Bronchial epithelial cell (primary cell): ENCODE measurements around the gene CLASP2. TPM values are rescaled to one million over a fixed set of nuclear protein-coding genes. Genes with fewer than 3 reads are reported as not detected.

ENCODE experiments used
- DNase-seq: peaks from one replicate; pipeline ENCODE4 v3.0.0-alpha.2; 2010; ENCODE audit warnings: low read depth
- FAIRE-seq: peaks from 2 replicates; lab custom pipeline; 2011; peaks lifted over from hg19 to GRCh38; lab: Jason Lieb, UNC
- H3K27me3 ChIP-seq: 2 replicates; pipeline ENCODE4 v1.5.1; 2011; ENCODE audit warnings: low read length; ENCODE audit not compliant: control insufficient read depth, insufficient read depth
- H3K36me3 ChIP-seq: 2 replicates; pipeline ENCODE4 v1.5.1; 2011; ENCODE audit warnings: low read length; ENCODE audit not compliant: control insufficient read depth, insufficient read depth
- H3K4me3 ChIP-seq: 2 replicates; pipeline ENCODE4 v1.5.1; 2011; ENCODE audit warnings: mild to moderate bottlenecking, low read depth, low read length, control low read depth
- CTCF ChIP-seq: IDR thresholded peaks from 2 replicates; pipeline ENCODE4 v1.5.1; 2011; ENCODE audit warnings: mild to moderate bottlenecking, moderate library complexity, low read length, control low read depth, inconsistent platforms; ENCODE audit not compliant: insufficient read depth, severe bottlenecking
- total RNA-seq: library from RNA; depleted of rRNA; stranded (reverse); fragments of >200 nt; gene quantifications from 2 replicates; pipeline ENCODE4 v1.2.1, GENCODE V29; 2014

The CLASP2 gene
- total RNA-seq, 1 donor from 2014 or later, result 43.4 TPM

DNA sequence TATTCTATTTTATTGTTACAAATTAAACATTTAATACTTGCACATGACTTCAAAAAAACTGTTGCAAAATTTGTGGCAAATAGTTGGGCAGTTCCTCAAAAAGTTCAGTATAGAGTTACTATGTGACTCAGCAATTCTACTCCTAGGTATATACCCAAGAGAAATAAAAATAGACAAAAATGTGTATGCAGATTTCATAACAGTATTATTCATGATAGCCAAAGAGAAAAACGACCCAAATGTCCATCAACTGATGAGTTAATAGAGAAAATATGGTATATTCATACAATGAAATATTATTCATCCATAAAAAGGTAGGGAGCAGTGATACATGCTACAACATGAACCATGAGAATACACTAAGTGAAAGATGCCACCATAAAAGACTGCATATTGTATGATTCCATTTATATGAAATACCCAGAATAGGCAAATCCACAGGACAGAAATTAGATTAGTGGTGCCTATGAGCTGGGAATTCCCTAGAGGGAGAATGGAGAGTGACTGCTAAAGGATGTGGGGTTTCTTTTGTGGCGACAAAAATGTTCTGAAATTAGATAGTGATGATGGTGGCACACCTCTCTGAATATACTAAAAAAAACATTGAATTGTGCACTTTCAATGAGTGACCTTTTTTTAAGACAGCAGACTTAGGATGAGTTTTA is 31.6 kb upstream of the CLASP2 start:
- DNase-seq, result peak; percentile 98
- no peak for FAIRE-seq
- no peaks in the 10 kb centered on the region for H3K36me3 ChIP-seq
- no peaks in the 10 kb centered on the region for H3K27me3 ChIP-seq
- no peak for TF ChIP-seq CTCF
- no peak overlapping the region for H3K4me3 ChIP-seq

DNA sequence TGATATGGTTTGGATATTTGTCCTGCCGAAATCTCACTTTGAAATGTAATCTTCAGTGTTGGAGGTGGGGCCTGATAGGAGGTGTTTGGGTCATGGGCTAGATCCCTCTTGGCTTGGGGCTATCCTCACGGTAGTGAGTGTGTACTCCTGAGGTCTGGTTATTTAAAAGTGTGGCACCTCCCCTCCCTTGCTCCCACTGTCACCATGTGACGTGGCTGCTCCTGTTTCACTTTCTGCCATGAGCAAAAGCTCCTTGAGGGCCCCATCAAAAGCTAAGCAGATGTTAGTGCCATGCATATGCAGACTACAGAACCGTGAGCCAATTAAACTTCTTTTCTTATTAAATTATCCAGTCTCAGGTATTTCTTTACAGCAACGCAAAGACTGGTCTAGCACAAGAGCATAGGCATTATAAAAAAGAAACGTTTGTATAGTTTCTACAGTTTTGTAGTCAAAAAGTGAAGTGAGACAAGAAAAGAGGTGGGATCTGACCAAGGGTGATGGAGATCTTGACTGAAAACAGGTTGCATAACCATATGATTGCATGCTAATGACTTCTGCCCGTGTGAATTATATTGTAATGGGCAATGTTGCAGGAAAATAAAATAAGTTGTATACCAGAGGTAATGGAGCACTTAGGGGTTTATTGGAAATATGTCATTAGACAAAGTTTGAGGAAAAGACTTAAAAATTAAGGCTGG is 28.5 kb upstream of the CLASP2 start:
- no peak overlapping the region for H3K4me3 ChIP-seq
- DNase-seq (no peak), FAIRE-seq (no peak)
- no peak for TF ChIP-seq CTCF
- no peaks in the 10 kb centered on the region for H3K36me3 ChIP-seq
- H3K27me3 ChIP-seq, result no peaks in the 10 kb centered on the region

DNA sequence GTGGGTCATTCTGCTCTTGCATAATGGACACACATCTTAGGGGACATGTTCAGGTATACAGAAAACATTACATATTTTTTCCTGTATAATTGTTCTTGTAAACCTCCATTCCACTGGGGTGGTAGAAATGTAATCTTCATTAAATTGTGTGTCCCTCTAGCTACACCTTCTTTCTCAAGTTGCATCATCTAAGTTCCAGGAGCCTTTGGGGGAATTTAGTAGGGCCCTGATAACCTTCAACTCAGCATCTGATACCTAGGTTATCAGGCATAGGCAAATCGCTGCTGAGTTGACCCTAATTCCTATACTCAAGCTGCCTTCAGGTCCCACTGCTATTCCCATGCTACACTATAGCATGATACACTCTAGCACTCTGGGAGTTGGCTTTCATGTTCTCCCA is 19.1 kb upstream of the CLASP2 start:
- DNase-seq (no peak), FAIRE-seq (no peak)
- no peaks in the 10 kb centered on the region for H3K27me3 ChIP-seq
- H3K36me3 ChIP-seq, result no peaks in the 10 kb centered on the region
- no peak overlapping the region for H3K4me3 ChIP-seq
- TF ChIP-seq CTCF, result no peak

- FAIRE-seq (no peak), DNase-seq (no peak)
- H3K27me3 ChIP-seq, result no peaks in the 10 kb centered on the region
- no peaks in the 10 kb centered on the region for H3K36me3 ChIP-seq
- no peak overlapping the region for H3K4me3 ChIP-seq
- peak; percentile 21 for TF ChIP-seq CTCF
Measured at GRCh38 chr3:33732394-33732793, 14.3 kb upstream of the CLASP2 start.

- Histone ChIP-seq H3K4me3 (no peak overlapping the region), H3K36me3 (no peaks in the 10 kb centered on the region), H3K27me3 (no peaks in the 10 kb centered on the region)
- FAIRE-seq (no peak), DNase-seq (no peak)
- TF ChIP-seq CTCF, result no peak
Measured at GRCh38 chr3:33729993-33730392, 11.9 kb upstream of the CLASP2 start.
